Loucy (cell line): ENCODE results near the gene EZH2.

Experiments used
- H2AFZ ChIP-seq: fragments of 200-600 bp; sonication (generic); 2 replicates; pipeline ENCODE4 v1.6.0; 2016; ENCODE audit warnings: antibody characterized with exemption, mild to moderate bottlenecking, low read length, moderate library complexity
- H3F3A ChIP-seq: fragments of 200-600 bp; 2 replicates; pipeline ENCODE4 v1.6.0; 2016; ENCODE audit warnings: antibody characterized with exemption, low read depth, mild to moderate bottlenecking
- H3K27me3 ChIP-seq: fragments of 200-600 bp; sonication (generic); 2 replicates; pipeline ENCODE4 v1.6.1; 2014; ENCODE audit warnings: low read length, mild to moderate bottlenecking; ENCODE audit not compliant: insufficient read depth, poor library complexity, severe bottlenecking
- H3K36me3 ChIP-seq: fragments of 200-600 bp; sonication (generic); 2 replicates; pipeline ENCODE4 v1.6.1; 2016; ENCODE audit warnings: low read length; ENCODE audit not compliant: insufficient read depth
- H3K4me1 ChIP-seq: fragments of 200-600 bp; sonication (generic); 2 replicates; pipeline ENCODE4 v1.5.1; 2014; ENCODE audit warnings: low read length, mild to moderate bottlenecking; ENCODE audit not compliant: insufficient read depth, poor library complexity, severe bottlenecking
- H3K4me2 ChIP-seq: fragments of 200-600 bp; sonication (generic); 2 replicates; pipeline ENCODE4 v1.6.0; 2014; ENCODE audit warnings: antibody characterized with exemption, low read length, low read depth, mild to moderate bottlenecking; ENCODE audit not compliant: poor library complexity, severe bottlenecking
- H3K4me3 ChIP-seq: fragments of 200-600 bp; sonication (generic); 2 replicates; pipeline ENCODE4 v1.5.1; 2014; ENCODE audit warnings: low read length, mild to moderate bottlenecking, mixed read lengths; ENCODE audit not compliant: poor library complexity, severe bottlenecking
- H3K79me2 ChIP-seq: fragments of 200-600 bp; sonication (generic); 2 replicates; pipeline ENCODE4 v1.6.1; 2014; ENCODE audit warnings: low read length; ENCODE audit not compliant: insufficient read depth
- H3K9ac ChIP-seq: fragments of 200-600 bp; sonication (generic); 2 replicates; pipeline ENCODE4 v1.6.0; 2014; ENCODE audit warnings: mild to moderate bottlenecking, low read depth, low read length, moderate library complexity; ENCODE audit not compliant: poor library complexity, severe bottlenecking
- H3K9me2 ChIP-seq: fragments of 200-600 bp; sonication (generic); replicated peaks from 2 replicates; pipeline ENCODE4 v1.6.1; 2016; ENCODE audit warnings: low read depth, low read length, mixed read lengths
- H3K9me3 ChIP-seq: fragments of 200-600 bp; sonication (generic); 2 replicates; pipeline ENCODE4 v1.6.1; 2014; ENCODE audit warnings: mild to moderate bottlenecking, antibody characterized with exemption, low read length, low read depth; ENCODE audit not compliant: insufficient read depth
- H4K20me1 ChIP-seq: fragments of 200-600 bp; sonication (generic); 2 replicates; pipeline ENCODE4 v1.6.0; 2014; ENCODE audit warnings: antibody characterized with exemption, low read length, mild to moderate bottlenecking; ENCODE audit not compliant: insufficient read depth, poor library complexity, severe bottlenecking
- CTCF ChIP-seq: fragments of 200-600 bp; sonication (generic); conservative IDR thresholded peaks from 2 replicates; pipeline ENCODE4 v1.5.1; 2014; ENCODE audit warnings: mild to moderate bottlenecking, antibody characterized with exemption, low read length
- EZH2phosphoT487 ChIP-seq: fragments of 200-600 bp; IDR thresholded peaks from 2 replicates; pipeline ENCODE4 v1.6.1; 2018; ENCODE audit warnings: antibody characterized with exemption, mild to moderate bottlenecking, moderate library complexity, borderline replicate concordance

Gene EZH2

GRCh38 chr7:148828965-148829364 is 55.1 kb downstream of the EZH2 start:
- no peaks in the 10 kb centered on the region for H3K9me3 ChIP-seq
- H2AFZ ChIP-seq, result no peak overlapping the region
- no peak overlapping the region for H3K4me3 ChIP-seq
- no peaks in the 10 kb centered on the region for H3K27me3 ChIP-seq
- no peaks in the 10 kb centered on the region for H3F3A ChIP-seq
- no peaks in the 10 kb centered on the region for H3K4me1 ChIP-seq
- H3K9ac ChIP-seq, result no peak overlapping the region
- no peaks in the 10 kb centered on the region for H3K9me2 ChIP-seq
- H3K36me3 ChIP-seq, result no peaks in the 10 kb centered on the region
- H3K4me2 ChIP-seq, result no peak overlapping the region
- H3K79me2 ChIP-seq, result no peaks in the 10 kb centered on the region
- H4K20me1 ChIP-seq, result no peaks in the 10 kb centered on the region
- TF ChIP-seq EZH2phosphoT487 (no peak), CTCF (no peak)

DNA sequence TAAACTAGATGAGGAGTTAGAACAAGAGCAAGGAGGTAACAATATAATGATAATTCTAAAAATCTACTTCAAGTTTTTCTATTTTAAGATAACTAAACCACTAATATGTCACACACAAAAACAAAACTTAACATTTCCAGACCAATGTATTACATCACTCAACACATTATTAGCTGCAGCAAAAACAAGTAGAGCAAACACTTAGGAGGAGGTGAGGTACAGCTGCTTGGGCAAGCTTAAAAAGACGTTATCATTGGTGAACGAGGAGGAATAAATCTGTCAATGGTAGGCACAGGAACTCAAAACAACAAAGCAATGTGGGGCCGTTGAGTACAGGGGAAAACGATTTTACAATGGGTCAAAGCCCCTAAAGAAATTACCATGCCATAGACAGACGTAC is 58.8 kb downstream of the EZH2 start:
- Histone ChIP-seq H3K36me3 (no peaks in the 10 kb centered on the region), H4K20me1 (no peaks in the 10 kb centered on the region), H3K9me3 (no peaks in the 10 kb centered on the region), H3F3A (no peaks in the 10 kb centered on the region), H2AFZ (no peak overlapping the region), H3K4me2 (no peak overlapping the region), H3K9ac (no peak overlapping the region), H3K27me3 (no peaks in the 10 kb centered on the region), H3K9me2 (no peaks in the 10 kb centered on the region), H3K79me2 (no peaks in the 10 kb centered on the region), H3K4me1 (no peaks in the 10 kb centered on the region), H3K4me3 (no peak overlapping the region)
- TF ChIP-seq EZH2phosphoT487, result no peak
- TF ChIP-seq CTCF, result no peak

DNA sequence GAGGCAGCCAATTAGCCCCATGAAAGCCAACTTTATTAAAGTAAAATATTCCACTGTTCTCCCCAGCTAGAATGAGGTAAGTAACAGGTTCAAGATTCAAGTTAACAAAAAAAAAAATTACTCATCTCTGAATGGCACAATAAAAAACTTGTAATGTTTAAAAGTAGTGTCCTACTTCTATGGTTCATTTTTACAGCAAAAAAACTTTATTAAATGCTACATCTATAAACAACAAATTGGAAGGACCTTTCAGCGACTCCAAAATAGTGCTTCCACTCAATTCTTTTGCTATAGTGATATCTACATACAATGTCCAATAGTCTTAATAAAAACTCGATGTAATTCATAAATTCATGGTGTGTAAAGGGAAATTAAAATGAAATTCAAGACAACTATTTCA is 59.2 kb downstream of the EZH2 start:
- H3F3A ChIP-seq, result no peaks in the 10 kb centered on the region
- H3K4me3 ChIP-seq, result no peak overlapping the region
- H3K4me2 ChIP-seq, result no peak overlapping the region
- H3K79me2 ChIP-seq, result no peaks in the 10 kb centered on the region
- H3K27me3 ChIP-seq, result no peaks in the 10 kb centered on the region
- no peaks in the 10 kb centered on the region for H4K20me1 ChIP-seq
- no peak overlapping the region for H2AFZ ChIP-seq
- no peaks in the 10 kb centered on the region for H3K4me1 ChIP-seq
- TF ChIP-seq EZH2phosphoT487 (no peak), CTCF (no peak)
- no peak overlapping the region for H3K9ac ChIP-seq
- no peaks in the 10 kb centered on the region for H3K36me3 ChIP-seq
- H3K9me3 ChIP-seq, result no peaks in the 10 kb centered on the region
- H3K9me2 ChIP-seq, result no peaks in the 10 kb centered on the region
